ENCODE measurements around the gene PPP1R18.
"Not testable (repeated sequence)": the region's sequence is repeated elsewhere in the genome, so short reads cannot be mapped to it uniquely, and the experiment has no call there.

PPP1R18 gene

DNA sequence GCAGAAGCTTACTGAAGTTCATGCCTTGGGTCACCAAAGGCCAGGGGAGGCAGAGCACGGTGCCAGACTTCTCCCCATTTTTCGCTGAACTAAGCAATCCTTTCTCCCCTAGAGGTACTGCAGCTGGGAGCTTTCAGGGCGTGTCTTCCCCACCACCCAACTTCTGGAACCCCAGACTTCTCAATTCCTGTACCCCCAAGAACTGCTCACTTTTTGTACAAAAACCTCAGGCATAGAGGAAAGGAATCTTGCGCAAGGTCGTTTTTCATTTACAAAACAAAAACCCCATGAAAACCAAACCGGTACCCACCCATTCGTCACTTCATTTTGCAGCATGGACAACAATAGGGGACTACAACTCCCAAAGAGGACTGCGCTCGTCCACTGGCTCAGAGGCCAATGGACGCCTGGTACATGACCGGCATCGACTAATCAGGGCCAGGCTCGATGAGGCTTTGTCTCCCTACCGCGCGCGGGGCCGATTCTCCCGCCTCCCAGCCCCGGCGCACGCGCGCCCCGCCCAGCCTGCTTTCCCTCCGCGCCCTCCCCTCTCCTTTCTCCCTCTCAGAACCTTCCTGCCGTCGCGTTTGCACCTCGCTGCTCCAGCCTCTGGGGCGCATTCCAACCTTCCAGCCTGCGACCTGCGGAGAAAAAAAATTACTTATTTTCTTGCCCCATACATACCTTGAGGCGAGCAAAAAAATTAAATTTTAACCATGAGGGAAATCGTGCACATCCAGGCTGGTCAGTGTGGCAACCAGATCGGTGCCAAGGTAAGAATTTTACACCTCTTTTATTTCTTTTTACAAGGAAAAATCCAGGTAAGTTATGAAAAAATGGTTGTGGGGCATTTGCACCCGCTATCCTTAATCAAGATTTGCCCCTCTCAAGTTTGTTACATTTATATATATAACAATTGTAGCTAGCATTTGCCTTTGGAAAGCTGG is 33.6 kb upstream of the PPP1R18 start, which contains the start of gene TUBB:
Gene TUBB (plus strand): TSS at position 562 of the 947 bp plus-strand sequence. CDS start 155 bp downstream, at position 717.
- peak; percentile 97 for DNase-seq (ENCODE audit: low spot score)

DNA sequence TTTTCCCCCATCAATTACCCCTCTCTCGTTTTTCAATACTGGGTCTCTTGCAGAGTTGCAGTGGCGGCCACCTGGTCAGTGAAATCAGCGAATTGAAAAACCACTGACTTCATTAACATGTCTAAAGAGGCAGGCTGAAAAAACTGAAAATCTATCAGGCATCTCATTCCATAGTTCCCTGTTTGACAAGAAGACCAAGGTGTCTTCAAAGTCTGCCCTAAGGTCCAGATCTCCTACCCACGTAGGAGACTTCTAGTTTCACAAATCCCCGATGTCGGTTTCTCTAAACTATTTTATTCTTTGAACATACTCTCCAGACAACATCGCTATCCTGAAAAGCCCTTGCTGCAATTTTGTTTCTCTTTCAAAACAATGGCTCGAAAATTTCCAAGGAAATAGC is 32.9 kb upstream of the PPP1R18 start:
- peak; percentile 54 for DNase-seq (ENCODE audit: low spot score)

DNA sequence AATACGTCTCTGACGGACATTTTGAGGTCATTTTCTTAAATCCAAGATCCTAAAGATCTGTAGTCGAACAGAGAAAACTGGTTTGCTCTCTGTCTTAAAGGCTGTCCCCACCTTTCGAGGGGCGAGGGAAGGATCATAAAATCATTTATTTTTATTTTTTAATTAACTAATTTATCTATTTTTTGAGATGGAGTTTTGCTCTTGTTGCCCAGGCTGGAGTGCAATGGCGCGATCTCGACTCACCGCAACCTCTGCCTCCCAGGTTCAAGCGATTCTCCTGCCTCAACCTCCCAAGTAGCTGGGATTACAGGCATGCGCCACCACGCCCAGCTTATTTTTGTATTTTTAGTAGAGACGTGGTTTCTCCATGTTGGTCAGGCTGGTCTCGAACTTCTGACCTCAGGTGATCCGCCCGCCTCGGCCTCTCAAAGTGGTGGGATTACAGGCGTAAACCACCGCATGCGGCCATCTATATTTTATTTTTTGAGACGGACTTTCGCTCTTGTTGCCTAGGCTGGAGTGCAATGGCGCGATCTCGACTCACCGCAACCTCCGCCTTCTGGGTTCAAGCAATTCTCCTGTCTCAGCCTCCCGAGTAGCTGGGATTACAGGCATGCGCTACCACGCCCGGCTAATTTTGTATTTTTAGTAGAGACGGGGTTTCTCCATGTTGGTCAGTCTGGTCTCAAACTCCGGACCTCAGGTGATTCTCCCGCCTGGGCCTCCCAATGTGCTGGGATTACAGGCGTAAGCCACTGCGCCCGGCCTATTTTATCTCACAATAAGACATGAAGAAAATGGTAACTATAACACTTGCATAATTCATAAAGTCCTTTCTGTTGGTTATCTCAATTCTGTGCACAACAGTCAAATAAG is 31.6 kb upstream of the PPP1R18 start:
- DNase-seq (ENCODE audit: low spot score): not testable (repeated sequence)

DNA sequence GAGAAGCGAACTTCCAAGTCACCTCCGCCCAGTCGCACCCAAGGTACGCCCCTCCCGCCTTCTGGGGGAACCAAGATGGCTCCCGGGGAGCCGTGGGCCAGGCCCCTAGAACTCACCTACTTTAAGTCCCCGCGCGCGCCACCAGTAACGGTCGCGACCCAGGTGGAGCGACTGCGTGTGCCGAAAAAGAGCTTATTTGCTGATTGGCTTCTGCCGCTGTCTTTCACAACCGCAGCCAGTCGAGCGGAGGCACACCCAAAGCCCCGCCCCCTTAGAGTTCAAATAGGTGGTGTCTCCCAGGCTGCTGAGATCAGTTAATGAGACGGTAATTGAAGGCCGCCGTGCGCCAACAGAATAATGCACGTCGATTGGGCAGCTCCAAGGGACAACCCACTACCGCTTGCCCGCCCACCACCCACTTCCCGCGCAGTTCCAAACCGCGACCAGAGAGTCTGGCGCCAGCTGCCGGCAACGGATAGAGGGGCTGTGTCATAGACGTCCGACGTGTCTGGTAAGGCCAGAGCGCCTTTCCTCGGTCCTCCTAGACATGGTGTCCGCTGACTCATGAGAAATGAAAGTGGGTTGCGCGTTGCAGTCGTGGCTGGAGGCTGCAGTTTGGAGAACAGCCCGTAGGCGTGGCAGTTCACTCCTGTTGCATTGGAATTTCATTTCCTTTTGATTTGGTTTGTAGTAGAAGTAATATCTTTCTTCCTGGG is 30.8 kb upstream of the PPP1R18 start, which contains the start of gene MDC1:
Gene MDC1 (minus strand): TSS at position 153 of the 716 bp plus-strand sequence. CDS start 2,106 bp downstream, outside the sequence.
- peak; percentile 100 for DNase-seq (ENCODE audit: low spot score)

DNA sequence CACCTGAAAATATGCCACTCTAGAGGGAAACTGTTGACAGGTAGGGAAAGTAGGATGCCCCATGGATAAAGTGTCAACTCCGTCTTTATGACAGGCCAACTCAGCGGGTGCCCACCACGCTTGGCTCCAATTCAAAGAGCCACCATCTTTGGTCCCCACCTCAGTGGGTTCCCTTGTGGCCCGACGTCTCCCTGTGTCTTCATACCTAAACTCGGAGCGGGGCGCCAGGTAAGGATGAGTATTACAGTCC is 30.4 kb upstream of the PPP1R18 start:
- DNase-seq (ENCODE audit: low spot score): no peak

DNA sequence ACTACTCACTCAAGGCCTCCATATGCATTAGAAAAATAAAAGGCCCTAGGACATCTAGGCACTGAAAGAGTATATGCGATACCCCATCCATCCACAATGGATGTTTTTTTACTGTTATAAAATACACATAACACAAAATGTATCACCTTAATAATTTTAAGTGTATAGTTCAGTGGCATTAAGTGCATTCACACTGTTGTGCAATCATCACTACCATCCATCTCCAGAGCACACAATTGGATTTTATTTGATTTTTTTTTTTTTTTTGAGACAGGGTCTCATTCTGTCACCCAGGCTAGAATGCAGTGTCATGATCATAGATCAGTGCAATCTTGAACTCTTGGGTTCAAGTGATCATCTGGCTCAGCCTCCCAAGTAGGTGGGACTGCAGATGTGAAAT is 27.8 kb upstream of the PPP1R18 start:
- no peak for DNase-seq (ENCODE audit: low spot score)

DNA sequence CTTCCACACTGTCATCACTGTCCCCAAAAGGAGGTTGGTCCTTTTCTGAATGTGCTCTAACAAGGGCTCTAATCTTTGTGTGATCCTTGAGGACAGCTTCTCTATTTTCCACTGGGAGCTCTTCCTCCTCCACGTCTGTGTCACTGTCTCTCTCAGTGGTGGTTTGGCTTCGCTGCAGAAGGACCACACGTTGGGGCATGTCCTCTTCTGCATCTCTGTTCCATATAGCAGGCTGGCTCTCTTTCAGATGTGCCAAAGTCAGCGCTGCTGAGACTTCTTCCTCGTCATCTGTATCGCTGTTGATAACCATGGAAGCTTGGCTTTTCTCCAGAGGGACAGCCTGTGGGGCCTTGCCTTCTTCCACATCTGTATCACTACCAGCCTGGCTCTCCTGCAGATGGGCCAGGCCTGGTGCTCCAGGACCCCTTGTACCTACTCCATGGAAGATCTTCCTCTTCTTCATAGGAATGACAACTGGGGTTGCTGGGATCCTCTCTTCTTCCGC is 26.0 kb upstream of the PPP1R18 start:
- no peak for DNase-seq (ENCODE audit: low spot score)

DNA sequence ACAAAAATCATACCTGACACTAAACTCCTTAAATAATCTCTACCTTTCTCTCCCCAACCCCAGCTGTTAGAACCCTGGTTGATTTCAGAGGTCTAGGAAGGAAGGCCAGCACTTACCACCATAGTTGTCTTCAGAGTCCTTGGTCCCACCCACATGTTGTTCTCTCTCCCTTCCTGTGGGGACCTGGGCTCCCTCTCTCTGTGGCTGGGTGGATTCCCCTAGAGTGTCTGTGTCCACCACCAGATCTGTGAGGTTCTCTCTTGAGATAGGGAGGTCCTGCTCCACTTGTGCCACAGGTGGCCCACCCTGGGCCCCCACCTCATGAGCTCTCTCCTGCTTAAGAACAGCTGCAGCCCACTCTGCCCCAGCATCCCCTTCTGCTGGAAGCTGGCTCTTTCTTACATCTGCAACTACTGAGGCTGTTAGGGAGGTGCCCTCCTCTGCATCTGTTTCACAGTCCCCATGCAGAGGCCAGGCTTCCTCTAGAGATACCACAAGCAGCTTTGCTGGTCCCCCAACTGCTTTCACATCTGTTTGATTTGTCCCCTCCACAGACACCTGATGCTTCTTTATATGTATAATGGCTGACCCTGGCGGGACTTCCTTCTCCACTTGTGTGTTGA is 25.4 kb upstream of the PPP1R18 start:
- DNase-seq (ENCODE audit: low spot score): no peak

DNA sequence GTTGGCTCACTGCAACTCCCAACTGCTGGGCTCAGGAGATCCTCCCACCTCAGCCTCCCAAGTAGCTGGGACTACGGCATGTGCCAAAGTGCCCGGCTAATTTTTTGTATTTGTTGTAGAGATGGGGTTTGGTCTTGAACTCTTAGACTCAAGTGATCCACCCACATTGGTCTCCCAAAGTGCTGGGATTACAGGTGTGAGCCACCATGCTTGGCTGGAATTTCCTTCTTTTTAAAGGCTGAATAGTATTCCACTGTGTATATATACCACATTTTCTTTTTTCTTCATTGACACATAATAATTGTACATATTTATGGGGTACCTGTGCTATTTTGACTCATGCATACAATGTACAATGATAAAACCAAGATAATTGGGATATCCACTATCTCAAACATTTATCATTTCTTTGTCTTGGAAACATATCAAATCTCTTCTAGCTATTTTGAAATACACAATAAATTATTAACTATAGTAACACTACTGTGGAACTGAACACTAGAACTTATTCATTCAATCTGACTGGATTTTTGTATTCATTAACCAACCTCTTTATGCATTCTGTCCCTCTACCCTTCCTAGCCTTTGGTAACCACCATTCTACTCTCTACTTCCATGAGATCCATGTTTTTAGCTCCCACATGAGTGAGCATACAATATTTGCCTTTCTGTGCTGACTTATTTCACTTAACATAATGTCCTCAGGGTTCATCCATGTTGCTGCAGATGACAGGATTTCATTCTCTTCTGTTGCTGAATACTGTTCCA is 22.8 kb upstream of the PPP1R18 start:
- no peak for DNase-seq (ENCODE audit: low spot score)

DNA sequence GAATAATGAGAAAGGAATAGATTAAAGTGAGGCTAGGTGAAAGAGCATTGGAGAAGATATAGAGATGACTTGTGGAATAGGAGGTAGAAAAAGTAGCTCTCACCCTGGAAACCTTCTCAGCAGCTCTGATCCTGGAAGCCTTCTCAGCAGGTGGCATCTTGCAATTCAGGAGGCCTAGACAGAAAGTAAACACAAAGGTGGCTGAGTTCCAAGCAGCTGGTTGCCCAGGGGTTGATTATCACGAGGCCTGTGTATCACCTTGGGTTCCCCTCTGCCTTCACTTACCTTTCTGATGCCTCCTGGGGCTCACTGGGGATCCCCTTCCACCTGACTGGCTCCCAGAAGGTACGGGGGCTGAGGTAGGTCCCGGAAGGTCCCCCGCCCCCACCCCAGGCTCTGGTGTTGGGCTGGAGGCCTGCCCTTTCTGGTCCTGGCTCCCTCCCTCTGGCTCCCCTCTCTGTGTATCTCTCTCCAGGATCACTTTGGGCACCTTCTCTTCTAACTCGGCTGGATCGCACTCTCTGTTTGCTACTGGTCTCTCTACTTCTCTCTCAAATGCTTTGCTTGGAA is 20.9 kb upstream of the PPP1R18 start:
- DNase-seq (ENCODE audit: low spot score): no peak

DNA sequence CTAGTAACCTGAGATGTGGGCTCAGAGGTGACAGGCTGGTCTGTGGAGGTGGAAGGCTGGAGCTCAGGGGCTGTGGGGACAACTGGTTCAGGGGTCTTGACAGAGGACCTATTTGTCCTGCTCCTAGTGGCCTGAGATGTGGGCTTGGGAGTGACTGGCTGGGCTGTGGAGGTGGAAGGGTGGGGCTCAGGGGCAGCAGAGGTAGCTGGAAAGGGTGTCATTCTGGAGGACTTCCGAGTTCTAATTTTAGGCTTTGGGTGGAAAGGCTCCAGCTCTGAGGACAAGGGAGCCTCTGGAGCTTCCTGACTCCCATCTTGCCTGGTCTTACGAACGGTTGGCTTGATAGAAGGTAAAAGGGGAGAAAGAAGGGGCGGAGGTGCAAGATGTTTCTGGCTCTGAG is 19.2 kb upstream of the PPP1R18 start:
- DNase-seq (ENCODE audit: low spot score): no peak

DNA sequence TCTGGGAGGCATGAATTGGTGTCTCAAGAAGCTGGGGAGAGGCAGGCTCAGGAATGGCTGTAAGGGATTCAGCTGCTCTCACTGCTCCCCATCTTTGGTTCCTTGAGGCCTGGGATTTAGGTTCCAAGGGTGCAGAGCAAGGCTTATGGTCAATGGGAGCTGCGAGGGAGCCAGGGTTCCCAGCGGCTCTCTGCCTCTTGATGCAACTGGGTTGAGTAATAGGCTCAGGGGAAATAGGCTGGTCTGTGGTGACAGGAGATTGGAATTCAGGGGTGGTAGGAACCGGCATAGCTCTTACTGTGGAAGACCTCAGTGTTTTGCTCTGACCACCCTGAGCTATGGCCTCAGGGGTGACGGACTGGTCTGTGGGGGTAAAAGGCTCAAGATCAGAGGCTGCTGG is 17.4 kb upstream of the PPP1R18 start:
- DNase-seq (ENCODE audit: low spot score): no peak

DNA sequence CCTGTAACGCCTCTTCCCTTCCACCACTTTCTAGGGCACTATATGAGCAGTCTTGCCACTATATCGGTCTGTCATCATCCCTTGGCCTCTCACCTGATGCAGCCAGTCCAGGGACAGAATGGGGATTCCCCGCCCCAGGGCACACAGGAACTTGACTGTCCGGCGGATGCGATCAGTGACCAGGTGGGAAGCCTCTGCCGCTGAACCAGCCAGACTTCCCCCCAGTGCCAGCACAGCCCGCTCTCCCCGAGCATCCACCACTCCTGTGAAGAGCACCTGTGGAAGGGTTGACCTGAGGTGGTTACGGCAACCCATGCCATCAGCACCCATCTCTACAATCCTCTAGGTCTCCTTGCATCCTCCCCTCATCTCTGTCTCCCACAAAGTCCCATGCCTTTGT is 16.6 kb upstream of the PPP1R18 start:
- DNase-seq (ENCODE audit: low spot score): no peak

DNA sequence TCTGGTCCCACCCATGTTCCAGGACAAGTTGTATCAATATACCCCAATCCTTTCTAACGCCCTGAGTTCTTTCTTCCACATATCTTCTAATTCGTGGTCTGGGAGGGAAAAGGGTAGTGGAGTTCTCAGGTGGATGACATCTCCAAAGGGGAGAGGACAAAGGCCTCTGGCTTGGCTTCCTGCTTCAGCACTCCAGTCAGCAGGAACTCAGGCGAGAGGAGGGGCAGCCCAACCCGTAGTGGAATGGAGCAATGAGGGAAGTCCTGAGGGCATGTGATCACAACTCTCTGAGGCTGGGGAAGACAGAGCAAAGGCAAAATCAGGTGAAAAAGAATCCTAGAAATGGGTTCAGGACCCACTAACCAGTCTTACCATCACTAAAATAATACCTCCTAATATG is 13.9 kb upstream of the PPP1R18 start:
- DNase-seq (ENCODE audit: low spot score): no peak

DNA sequence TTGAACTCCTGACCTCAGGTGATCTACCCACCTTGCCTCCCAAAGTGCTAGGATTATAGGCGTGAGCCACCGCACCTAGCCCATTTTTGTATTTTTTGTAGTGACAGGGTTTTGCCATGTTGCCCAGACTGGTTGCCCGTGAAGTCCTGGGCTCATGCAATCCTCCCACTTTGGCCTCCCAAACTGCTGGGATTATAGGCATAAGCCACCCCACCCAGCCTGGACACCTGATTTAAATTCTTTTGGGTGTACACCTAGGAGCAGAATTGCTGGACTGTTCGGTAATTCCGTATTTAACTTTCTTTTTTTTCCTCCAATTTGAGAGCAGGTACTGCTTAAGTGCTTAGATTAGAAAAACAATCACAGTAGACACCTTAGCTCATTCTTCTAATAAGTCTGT is 10.0 kb upstream of the PPP1R18 start:
- DNase-seq (ENCODE audit: low spot score): no peak

DNA sequence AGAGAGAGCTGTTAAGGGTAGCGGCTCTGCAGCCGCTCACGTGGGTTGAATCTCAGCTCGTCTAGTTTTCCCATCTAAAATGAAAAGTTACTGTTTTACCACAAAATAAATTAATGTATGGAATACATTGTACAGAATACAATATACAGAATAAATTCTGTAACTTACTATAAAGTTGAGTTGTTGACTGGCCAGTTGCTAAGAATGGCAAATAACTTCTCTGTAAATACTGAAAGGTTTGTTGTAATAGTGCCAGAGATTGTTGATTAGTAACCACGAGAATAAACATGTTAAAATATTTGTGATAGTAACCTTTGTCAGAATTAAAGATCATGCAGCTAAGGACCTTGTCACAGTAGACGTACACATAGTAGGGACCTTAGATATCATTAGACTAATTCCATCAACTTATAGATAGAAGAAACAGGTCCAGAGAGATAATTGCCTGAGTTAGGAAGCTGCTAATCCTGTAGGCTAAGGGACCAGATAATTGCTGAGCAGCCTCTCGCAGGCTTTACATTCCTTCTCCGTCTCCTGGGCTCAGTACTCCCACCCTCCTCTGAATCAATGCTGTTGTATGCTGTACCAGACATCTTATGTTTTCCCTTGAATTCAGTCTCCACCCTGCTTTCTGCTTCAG is 4.9 kb upstream of the PPP1R18 start:
- no peak for DNase-seq (ENCODE audit: low spot score)

DNA sequence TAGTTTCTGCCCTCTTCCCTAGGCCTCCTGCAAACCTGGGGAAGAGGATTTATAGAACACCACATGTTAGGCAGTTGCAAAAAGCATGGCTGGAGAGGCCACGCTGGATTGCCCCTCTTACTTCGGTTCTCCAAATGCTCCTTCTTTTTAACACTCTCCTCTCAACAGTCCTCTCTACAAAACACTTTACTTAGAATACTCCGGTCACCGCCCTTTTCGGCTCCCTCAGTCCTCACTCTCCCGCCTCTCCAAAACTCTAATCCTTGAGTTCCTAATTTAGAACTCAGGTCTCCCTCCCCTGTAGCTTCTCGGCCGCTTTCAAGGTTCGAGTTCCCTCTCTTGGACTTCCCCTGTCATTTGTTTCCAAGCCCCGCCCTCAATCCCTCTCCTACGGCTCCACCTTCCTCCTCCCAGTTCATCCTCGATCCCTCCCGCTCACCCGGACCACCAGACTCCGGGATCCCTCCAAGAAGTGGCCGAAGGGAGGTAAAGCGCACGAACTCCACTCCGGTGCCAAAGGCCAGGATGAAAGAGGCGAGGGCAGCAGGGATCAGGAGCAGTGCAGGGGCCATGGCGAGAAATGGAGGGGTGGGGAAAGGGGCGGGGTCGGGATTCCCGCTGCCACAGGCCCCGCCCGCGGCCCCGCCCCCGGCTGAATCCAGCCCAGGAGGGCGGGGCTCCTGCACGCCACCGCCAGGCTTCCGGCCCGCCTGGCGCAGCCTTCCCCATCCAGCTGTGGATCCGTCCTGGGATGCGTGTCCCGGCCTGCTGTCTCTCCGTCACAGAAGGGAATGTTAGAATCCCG is 4.2 kb upstream of the PPP1R18 start, which contains the start of gene NRM:
Gene NRM (minus strand): TSS at position 582 of the 805 bp plus-strand sequence. CDS start 10 bp downstream, at position 572.
- peak; percentile 90 for DNase-seq (ENCODE audit: low spot score)

DNA sequence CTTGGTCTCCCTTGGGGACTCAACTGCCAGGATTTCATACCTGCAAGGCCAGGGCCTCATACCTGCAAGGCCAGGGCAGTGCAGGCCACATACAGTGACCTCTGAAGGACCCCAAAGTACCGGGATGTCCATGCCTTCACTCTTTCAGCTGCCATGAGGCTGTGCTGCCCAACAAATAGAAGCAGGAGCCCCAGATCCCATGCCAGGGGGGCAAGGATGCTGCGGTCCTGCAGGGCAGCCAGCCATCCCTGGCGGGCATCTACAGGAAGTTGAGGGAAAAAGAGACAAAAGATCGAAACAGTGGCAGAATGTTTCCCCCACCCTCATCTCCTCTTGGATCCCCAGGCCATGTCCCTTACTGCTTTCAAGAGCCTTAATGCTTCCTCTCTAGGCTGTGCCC is 3.5 kb upstream of the PPP1R18 start:
- no peak for DNase-seq (ENCODE audit: low spot score)
